GM12801 (cell line): ENCODE data around the gene TMEM86A.

Experiments used
- CTCF ChIP-seq: IDR thresholded peaks from one replicate; pipeline ENCODE4 v1.5.1; 2011; ENCODE audit warnings: control low read depth; ENCODE audit not compliant: insufficient read length; ENCODE audit errors: extremely low read depth

The TMEM86A gene

GRCh38 chr11:18698341-18699268, at the start of gene TMEM86A:
TSS of gene TMEM86A (plus strand) at chr11:18698779. CDS start at chr11:18698887, 108 bp downstream.
- TF ChIP-seq CTCF, result no peak

GRCh38 chr11:18650353-18650752, 48.2 kb upstream of the TMEM86A start:
- TF ChIP-seq CTCF, result no peak

DNA sequence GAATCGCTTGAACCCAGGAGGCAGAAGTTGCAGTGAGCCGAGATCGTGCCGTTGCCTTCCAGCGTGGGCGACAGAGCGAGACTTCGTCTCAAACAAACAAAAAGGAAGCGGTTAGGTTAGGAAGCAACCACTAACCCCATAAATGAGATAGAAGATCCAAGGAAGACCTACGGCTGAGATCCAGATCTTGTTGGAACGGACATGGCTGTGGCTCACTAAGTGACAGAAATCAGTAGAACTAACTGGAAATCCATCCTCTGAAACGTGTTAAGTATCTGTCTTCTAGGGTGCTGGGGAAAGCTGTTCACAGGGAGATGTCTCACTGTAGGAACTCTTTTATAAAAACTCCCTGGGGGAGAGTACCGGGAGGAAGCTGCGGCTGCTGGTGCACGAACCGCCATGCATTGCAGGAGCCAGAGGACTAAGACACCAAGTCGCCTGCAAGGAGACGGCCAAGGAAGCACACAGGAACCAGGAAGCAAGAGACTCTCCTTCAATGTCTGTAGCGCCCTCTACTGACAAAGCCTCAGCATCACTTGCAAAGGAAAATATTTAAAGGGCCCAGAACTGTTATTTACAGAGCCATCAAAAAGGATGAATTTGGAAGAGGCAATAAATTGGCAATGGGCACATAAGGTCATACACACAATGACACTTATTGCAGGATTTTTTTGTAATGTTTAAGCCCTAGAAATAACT, 47.6 kb upstream of the TMEM86A start:
- TF ChIP-seq CTCF, result no peak

- TF ChIP-seq CTCF, result no peak
These were observed 40.9 kb upstream of the TMEM86A start for GRCh38 chr11:18657673-18658072.

DNA sequence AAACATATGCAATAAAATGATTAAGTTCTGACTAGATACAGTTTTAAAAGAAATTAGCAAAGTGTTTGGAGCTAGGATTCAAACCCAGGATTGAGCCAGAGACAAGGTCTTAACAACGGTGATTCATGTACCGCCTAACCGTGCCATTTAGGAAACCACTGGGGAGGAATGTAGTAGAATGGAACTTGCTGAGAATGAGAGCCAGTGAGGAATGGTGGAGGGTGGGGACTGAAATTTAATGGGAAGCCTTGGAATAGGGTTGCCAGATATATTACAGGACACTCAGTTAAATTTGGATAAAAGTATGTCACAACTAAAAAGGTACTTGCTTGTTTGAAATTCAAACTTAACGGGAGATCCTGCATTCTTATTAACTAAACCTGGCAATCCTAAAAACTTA, 30.4 kb upstream of the TMEM86A start:
- TF ChIP-seq CTCF, result no peak

DNA sequence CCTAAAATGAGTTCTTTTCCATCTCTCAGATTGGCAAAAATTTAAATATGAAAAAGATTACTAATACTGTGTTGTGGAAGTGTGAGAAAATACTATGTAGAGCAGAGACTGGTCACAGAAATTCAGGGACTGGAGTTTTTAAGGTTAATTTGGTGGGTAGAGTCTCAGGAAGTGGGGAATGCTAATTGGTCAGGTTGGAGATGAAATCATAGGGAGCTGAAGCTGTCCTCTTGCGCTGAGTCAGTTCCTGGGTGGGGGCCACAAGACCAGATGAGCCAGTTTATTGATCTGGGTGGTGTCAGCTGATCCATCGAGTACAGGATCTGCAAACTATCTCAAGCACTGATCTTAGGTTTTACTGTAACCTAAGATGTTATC, 29.4 kb upstream of the TMEM86A start:
- TF ChIP-seq CTCF, result no peak

DNA sequence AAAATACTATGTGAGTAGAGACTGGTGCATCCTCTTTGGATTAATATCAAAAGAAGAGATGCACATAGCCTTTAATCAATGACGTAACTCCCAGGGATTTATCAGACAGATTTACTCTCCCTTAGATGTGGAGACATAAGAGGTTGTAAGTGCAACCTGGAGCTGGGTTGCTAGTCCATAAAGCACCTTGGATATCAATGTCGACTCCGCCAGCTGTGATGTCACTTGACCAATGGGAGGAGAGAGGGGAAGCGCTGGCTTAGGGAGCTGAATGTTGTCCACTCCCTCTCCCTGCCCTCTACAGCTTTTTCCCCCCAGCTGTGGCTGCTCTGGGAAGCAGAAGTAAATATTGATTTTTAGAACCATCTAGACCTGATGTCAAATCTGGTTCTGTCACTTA, 28.9 kb upstream of the TMEM86A start:
- TF ChIP-seq CTCF, result no peak
